Fibroblast of lung (primary cell): ENCODE measurements around the gene SCGN. TPM values are rescaled to one million over a fixed set of nuclear protein-coding genes. Genes with fewer than 3 reads are reported as not detected.

Experiments
- DNase-seq, 2 donors: peaks; one replicate each; pipeline versions ENCODE4 v3.0.0 to v3.0.0-alpha.2; 2010; ENCODE audit warnings: low read depth in 2 of 2
- H2AFZ ChIP-seq: 2 replicates; pipeline ENCODE4 v1.5.1; 2012; ENCODE audit warnings: low read length, control low read depth, inconsistent platforms
- H3K27ac ChIP-seq: 2 replicates; pipeline ENCODE4 v1.5.1; 2011; ENCODE audit warnings: low read length, control low read depth; ENCODE audit not compliant: insufficient read depth
- H3K27me3 ChIP-seq: 2 replicates; pipeline ENCODE4 v1.5.1; 2011; ENCODE audit warnings: mild to moderate bottlenecking, low read length; ENCODE audit not compliant: control insufficient read depth, insufficient read depth
- H3K36me3 ChIP-seq: 2 replicates; pipeline ENCODE4 v1.5.1; 2011; ENCODE audit warnings: low read length; ENCODE audit not compliant: control insufficient read depth, insufficient read depth
- H3K4me1 ChIP-seq: 2 replicates; pipeline ENCODE4 v1.5.1; 2011; ENCODE audit warnings: low read length; ENCODE audit not compliant: control insufficient read depth, insufficient read depth; ENCODE audit errors: extremely low read depth
- H3K4me2 ChIP-seq: 2 replicates; pipeline ENCODE4 v1.5.1; 2011; ENCODE audit warnings: low read length, control low read depth; ENCODE audit not compliant: insufficient read depth; ENCODE audit errors: extremely low read depth
- H3K4me3 ChIP-seq, 4 experiments: fragments of 200-600 bp in 1 of 4; sonication (generic) in 1 of 4; replicated peaks in 1 of 4; 2 replicates each; pipeline ENCODE4 v1.5.1; 2011 to 2016; ENCODE audit warnings: low read length in 4 of 4, low read depth in 3 of 4, mild to moderate bottlenecking in 3 of 4, control low read depth in 2 of 4, inconsistent platforms in 1 of 4, mixed read lengths in 1 of 4; ENCODE audit not compliant: insufficient read depth in 1 of 4; ENCODE audit errors: control extremely low read depth in 1 of 4
- H3K79me2 ChIP-seq: 2 replicates; pipeline ENCODE4 v1.5.1; 2012; ENCODE audit warnings: mild to moderate bottlenecking, low read length, inconsistent platforms; ENCODE audit not compliant: control insufficient read depth, insufficient read depth
- H3K9ac ChIP-seq: 2 replicates; pipeline ENCODE4 v1.5.1; 2011; ENCODE audit warnings: mild to moderate bottlenecking, low read length, control low read depth; ENCODE audit not compliant: insufficient read depth
- H3K9me3 ChIP-seq: 2 replicates; pipeline ENCODE4 v1.5.1; 2012; ENCODE audit warnings: low read depth, low read length; ENCODE audit not compliant: control insufficient read depth, insufficient read depth
- H4K20me1 ChIP-seq: 2 replicates; pipeline ENCODE4 v1.5.1; 2011; ENCODE audit warnings: low read length; ENCODE audit not compliant: control insufficient read depth, insufficient read depth; ENCODE audit errors: extremely low read depth
- CTCF ChIP-seq, 2 donors: IDR thresholded peaks in 1 of 2; conservative IDR thresholded peaks in 1 of 2; 1 replicate in 1 of 2; 2 replicates in 1 of 2; pipeline ENCODE4 v1.5.1; 2011 to 2012; ENCODE audit warnings: low read length in 2 of 2, control low read depth in 1 of 2, inconsistent platforms in 1 of 2, low read depth in 1 of 2, mild to moderate bottlenecking in 1 of 2
- EZH2 ChIP-seq: IDR thresholded peaks from 2 replicates; pipeline ENCODE4 v1.5.1; 2012; ENCODE audit warnings: low read length, control low read depth, mild to moderate bottlenecking; ENCODE audit errors: missing control alignments
- polyA plus RNA-seq, 2 donors: library from polyadenylated mRNA; depleted of rRNA in 1 of 2; stranded (reverse) in 1 of 2; unstranded in 1 of 2; fragments of >200 nt; gene quantifications; 2 replicates each; pipeline ENCODE4 v1.2.1, GENCODE V29; 2011 to 2012; ENCODE audit warnings: missing spikeins in 1 of 2
- total RNA-seq: library from RNA; depleted of rRNA; stranded (reverse); fragments of >200 nt; gene quantifications from 2 replicates; pipeline ENCODE4 v1.2.1, GENCODE V29; 2014

SCGN gene
- total and polyA plus RNA-seq, 2 donors (not counting 1 experiment from before 2014, with no cell fraction given): not detected

GRCh38 chr6:25617997-25618396 lies 34.0 kb upstream of the SCGN start:
- H3K27me3 ChIP-seq: no peaks in the 10 kb centered on the region
- H3K36me3 ChIP-seq: no peaks in the 10 kb centered on the region
- H3K4me3 ChIP-seq: no peak overlapping the region
- H2AFZ ChIP-seq: no peak overlapping the region
- no peaks in the 10 kb centered on the region for H3K79me2 ChIP-seq
- no peaks in the 10 kb centered on the region for H4K20me1 ChIP-seq
- no peak overlapping the region for H3K27ac ChIP-seq
- no peak for DNase-seq
- no peak overlapping the region for H3K9ac ChIP-seq
- no peaks in the 10 kb centered on the region for H3K4me1 ChIP-seq
- TF ChIP-seq EZH2 (no peak), CTCF (conservative IDR thresholded peaks at IDR 0.05 in 1 of 2, IDR thresholded peaks at IDR 0.05 in 1 of 2; ENCODE audit: low read depth in 1 of 2, low read length in 2 of 2) (no peak)
- H3K9me3 ChIP-seq: no peaks in the 10 kb centered on the region
- no peak overlapping the region for H3K4me2 ChIP-seq

GRCh38 chr6:25619217-25619616 lies 32.8 kb upstream of the SCGN start:
- Histone ChIP-seq H3K4me2 (no peak overlapping the region), H3K27me3 (no peaks in the 10 kb centered on the region), H3K79me2 (no peaks in the 10 kb centered on the region), H3K4me3 (no peak overlapping the region), H3K9me3 (no peaks in the 10 kb centered on the region), H4K20me1 (no peaks in the 10 kb centered on the region), H3K27ac (no peak overlapping the region), H3K9ac (no peak overlapping the region), H3K36me3 (no peaks in the 10 kb centered on the region), H3K4me1 (no peaks in the 10 kb centered on the region), H2AFZ (no peak overlapping the region)
- TF ChIP-seq EZH2 (no peak), CTCF (conservative IDR thresholded peaks at IDR 0.05 in 1 of 2, IDR thresholded peaks at IDR 0.05 in 1 of 2; ENCODE audit: low read depth in 1 of 2, low read length in 2 of 2) (no peak)
- no peak for DNase-seq

GRCh38 chr6:25620391-25620790 lies 31.6 kb upstream of the SCGN start:
- H3K79me2 ChIP-seq: no peaks in the 10 kb centered on the region
- H3K4me2 ChIP-seq: no peak overlapping the region
- H3K9me3 ChIP-seq: no peaks in the 10 kb centered on the region
- H3K27me3 ChIP-seq: no peaks in the 10 kb centered on the region
- H3K4me1 ChIP-seq: no peaks in the 10 kb centered on the region
- no peak overlapping the region for H2AFZ ChIP-seq
- no peaks in the 10 kb centered on the region for H3K36me3 ChIP-seq
- DNase-seq: no peak
- no peaks in the 10 kb centered on the region for H4K20me1 ChIP-seq
- H3K27ac ChIP-seq: no peak overlapping the region
- H3K9ac ChIP-seq: no peak overlapping the region
- TF ChIP-seq EZH2: no peak
- no peak for TF ChIP-seq CTCF (conservative IDR thresholded peaks at IDR 0.05 in 1 of 2, IDR thresholded peaks at IDR 0.05 in 1 of 2; ENCODE audit: low read depth in 1 of 2, low read length in 2 of 2)
- no peak overlapping the region for H3K4me3 ChIP-seq
